Loucy (cell line): ENCODE data around the gene ENO1.
A peak's percentile ranks its signal among the peaks of the same experiment; 100 is the strongest.

Source experiments
- H2AFZ ChIP-seq: fragments of 200-600 bp; sonication (generic); 2 replicates; pipeline ENCODE4 v1.6.0; 2016; ENCODE audit warnings: antibody characterized with exemption, mild to moderate bottlenecking, low read length, moderate library complexity
- H3F3A ChIP-seq: fragments of 200-600 bp; 2 replicates; pipeline ENCODE4 v1.6.0; 2016; ENCODE audit warnings: antibody characterized with exemption, low read depth, mild to moderate bottlenecking
- H3K27me3 ChIP-seq: fragments of 200-600 bp; sonication (generic); 2 replicates; pipeline ENCODE4 v1.6.1; 2014; ENCODE audit warnings: low read length, mild to moderate bottlenecking; ENCODE audit not compliant: insufficient read depth, poor library complexity, severe bottlenecking
- H3K36me3 ChIP-seq: fragments of 200-600 bp; sonication (generic); 2 replicates; pipeline ENCODE4 v1.6.1; 2016; ENCODE audit warnings: low read length; ENCODE audit not compliant: insufficient read depth
- H3K4me1 ChIP-seq: fragments of 200-600 bp; sonication (generic); 2 replicates; pipeline ENCODE4 v1.5.1; 2014; ENCODE audit warnings: low read length, mild to moderate bottlenecking; ENCODE audit not compliant: insufficient read depth, poor library complexity, severe bottlenecking
- H3K4me2 ChIP-seq: fragments of 200-600 bp; sonication (generic); 2 replicates; pipeline ENCODE4 v1.6.0; 2014; ENCODE audit warnings: antibody characterized with exemption, low read length, low read depth, mild to moderate bottlenecking; ENCODE audit not compliant: poor library complexity, severe bottlenecking
- H3K4me3 ChIP-seq: fragments of 200-600 bp; sonication (generic); 2 replicates; pipeline ENCODE4 v1.5.1; 2014; ENCODE audit warnings: low read length, mild to moderate bottlenecking, mixed read lengths; ENCODE audit not compliant: poor library complexity, severe bottlenecking
- H3K79me2 ChIP-seq: fragments of 200-600 bp; sonication (generic); 2 replicates; pipeline ENCODE4 v1.6.1; 2014; ENCODE audit warnings: low read length; ENCODE audit not compliant: insufficient read depth
- H3K9ac ChIP-seq: fragments of 200-600 bp; sonication (generic); 2 replicates; pipeline ENCODE4 v1.6.0; 2014; ENCODE audit warnings: mild to moderate bottlenecking, low read depth, low read length, moderate library complexity; ENCODE audit not compliant: poor library complexity, severe bottlenecking
- H3K9me2 ChIP-seq: fragments of 200-600 bp; sonication (generic); replicated peaks from 2 replicates; pipeline ENCODE4 v1.6.1; 2016; ENCODE audit warnings: low read depth, low read length, mixed read lengths
- H3K9me3 ChIP-seq: fragments of 200-600 bp; sonication (generic); 2 replicates; pipeline ENCODE4 v1.6.1; 2014; ENCODE audit warnings: mild to moderate bottlenecking, antibody characterized with exemption, low read length, low read depth; ENCODE audit not compliant: insufficient read depth
- H4K20me1 ChIP-seq: fragments of 200-600 bp; sonication (generic); 2 replicates; pipeline ENCODE4 v1.6.0; 2014; ENCODE audit warnings: antibody characterized with exemption, low read length, mild to moderate bottlenecking; ENCODE audit not compliant: insufficient read depth, poor library complexity, severe bottlenecking
- CTCF ChIP-seq: fragments of 200-600 bp; sonication (generic); conservative IDR thresholded peaks from 2 replicates; pipeline ENCODE4 v1.5.1; 2014; ENCODE audit warnings: mild to moderate bottlenecking, antibody characterized with exemption, low read length
- EZH2phosphoT487 ChIP-seq: fragments of 200-600 bp; IDR thresholded peaks from 2 replicates; pipeline ENCODE4 v1.6.1; 2018; ENCODE audit warnings: antibody characterized with exemption, mild to moderate bottlenecking, moderate library complexity, borderline replicate concordance

ENO1 gene

GRCh38 chr1:8847990-8848389, 30.5 kb downstream of the ENO1 start:
- no peaks in the 10 kb centered on the region for H3K36me3 ChIP-seq
- no peak overlapping the region for H2AFZ ChIP-seq
- no peaks in the 10 kb centered on the region for H3K9me3 ChIP-seq
- no peak overlapping the region for H3K4me3 ChIP-seq
- H3K4me1 ChIP-seq, result peaks cover 17% of the 10 kb centered on the region
- no peaks in the 10 kb centered on the region for H3K27me3 ChIP-seq
- no peaks in the 10 kb centered on the region for H3F3A ChIP-seq
- no peaks in the 10 kb centered on the region for H4K20me1 ChIP-seq
- peak overlapping the region; percentile 27 for H3K4me2 ChIP-seq
- H3K9me2 ChIP-seq, result no peaks in the 10 kb centered on the region
- H3K79me2 ChIP-seq, result no peaks in the 10 kb centered on the region
- TF ChIP-seq CTCF, result no peak
- no peak for TF ChIP-seq EZH2phosphoT487
- H3K9ac ChIP-seq, result peak overlapping the region; percentile 15

- Histone ChIP-seq H3K4me1 (peaks cover 17% of the 10 kb centered on the region), H3K36me3 (no peaks in the 10 kb centered on the region), H3K4me3 (no peak overlapping the region), H3K27me3 (no peaks in the 10 kb centered on the region), H2AFZ (no peak overlapping the region), H3K9me2 (no peaks in the 10 kb centered on the region), H3K9ac (no peak overlapping the region), H3K9me3 (no peaks in the 10 kb centered on the region), H3F3A (no peaks in the 10 kb centered on the region), H3K4me2 (no peak overlapping the region), H4K20me1 (no peaks in the 10 kb centered on the region), H3K79me2 (no peaks in the 10 kb centered on the region)
- TF ChIP-seq CTCF, result no peak
Measured at GRCh38 chr1:8846263-8846662, 32.2 kb downstream of the ENO1 start.

GRCh38 chr1:8845104-8846097, 33.1 kb downstream of the ENO1 start:
- Histone ChIP-seq H3K9me3 (no peaks in the 10 kb centered on the region), H3F3A (no peaks in the 10 kb centered on the region), H3K79me2 (no peaks in the 10 kb centered on the region), H4K20me1 (no peaks in the 10 kb centered on the region), H3K9ac (no peak overlapping the region), H3K27me3 (no peaks in the 10 kb centered on the region), H2AFZ (no peak overlapping the region), H3K4me2 (no peak overlapping the region), H3K36me3 (no peaks in the 10 kb centered on the region), H3K4me1 (peaks cover 17% of the 10 kb centered on the region), H3K9me2 (no peaks in the 10 kb centered on the region), H3K4me3 (no peak overlapping the region)
- TF ChIP-seq EZH2phosphoT487, result no peak
- TF ChIP-seq CTCF, result no peak
